ENCODE results near the gene PRDM1. TPM values are rescaled to one million over a fixed set of nuclear protein-coding genes. Genes with fewer than 3 reads are reported as not detected.
"Not testable (repeated sequence)": the region's sequence is repeated elsewhere in the genome, so short reads cannot be mapped to it uniquely, and the experiment has no call there.

Gene PRDM1
- total RNA-seq, 1 experiment from 2014 or later, result 1.4 TPM

DNA sequence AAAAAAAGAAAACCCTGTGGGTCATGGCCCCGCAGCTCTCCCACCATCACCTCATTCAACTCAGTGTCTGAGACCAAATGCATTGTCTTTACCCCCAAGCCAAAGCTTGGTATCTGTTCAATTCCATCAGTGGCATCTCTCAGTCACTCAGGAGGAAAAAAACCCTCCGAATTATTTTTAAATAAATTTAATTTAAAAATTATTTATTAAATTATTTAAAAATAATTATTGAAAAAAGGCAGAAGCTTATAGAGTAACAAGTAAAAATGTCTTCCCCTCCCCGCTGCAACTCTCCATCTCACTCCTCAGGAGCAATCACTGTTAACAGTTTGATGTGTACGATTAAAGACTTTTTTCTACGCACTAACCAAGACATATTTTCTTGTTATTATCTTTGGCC is 50.7 kb downstream of the PRDM1 start:
- DNase-seq (ENCODE audit: low spot score), result no peak

DNA sequence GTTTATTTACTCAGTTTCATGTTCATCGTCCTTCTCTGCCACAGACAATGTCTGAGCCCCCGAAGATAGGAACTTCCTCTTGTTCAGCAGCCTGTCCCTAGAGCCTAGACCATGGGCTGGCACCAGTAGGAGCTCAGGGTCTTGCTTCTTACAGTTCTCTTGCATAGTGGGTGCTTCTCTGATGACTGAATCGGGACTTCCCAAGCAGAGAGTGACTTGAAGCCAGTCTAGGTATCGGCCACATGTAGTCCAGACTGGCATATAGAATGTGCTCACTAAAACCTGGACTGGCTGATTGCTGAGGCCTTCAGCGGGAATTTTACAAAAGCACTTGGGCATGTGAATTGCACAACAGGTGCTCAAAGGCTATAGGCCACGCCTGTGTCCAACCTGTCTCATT is 52.0 kb downstream of the PRDM1 start:
- no peak for DNase-seq (ENCODE audit: low spot score)

DNA sequence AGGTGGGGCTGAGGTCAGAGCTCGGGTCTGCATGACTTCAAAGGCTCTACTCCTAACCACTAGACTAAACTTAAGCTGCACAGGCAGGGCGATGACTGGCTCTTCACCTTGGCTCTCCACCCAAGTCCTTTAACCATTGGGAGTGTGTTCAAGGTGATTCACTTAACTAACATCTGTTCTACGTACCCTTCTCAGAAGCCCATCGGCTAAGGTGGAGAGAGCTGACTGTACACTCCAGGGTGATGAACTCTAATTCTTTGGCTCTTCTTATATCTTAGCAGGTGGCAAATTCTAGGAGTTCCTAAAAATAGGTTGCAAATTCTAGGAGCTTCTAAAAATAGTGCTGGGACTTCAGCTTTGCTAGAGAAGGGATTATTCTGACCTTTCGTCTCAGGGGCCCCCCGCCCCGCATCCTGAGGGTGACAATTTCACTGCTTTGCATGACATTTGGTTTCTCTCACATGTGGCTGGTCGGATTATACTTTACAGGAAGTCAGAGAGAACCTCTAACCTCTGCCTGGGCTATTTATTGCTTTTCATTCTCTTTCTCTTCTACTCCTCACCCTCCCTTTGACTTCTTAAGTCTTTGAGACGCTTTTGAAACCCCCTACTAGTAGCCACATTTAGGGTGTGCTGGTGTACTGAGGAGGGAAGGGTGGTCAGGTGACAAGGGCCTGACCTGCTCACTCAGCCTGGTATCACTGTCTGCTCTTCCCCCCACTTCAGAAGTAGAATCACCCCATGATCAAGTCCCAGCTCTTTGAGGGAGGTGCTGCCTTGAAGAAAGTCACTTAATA is 55.5 kb downstream of the PRDM1 start:
- DNase-seq (ENCODE audit: low spot score), result no peak

DNA sequence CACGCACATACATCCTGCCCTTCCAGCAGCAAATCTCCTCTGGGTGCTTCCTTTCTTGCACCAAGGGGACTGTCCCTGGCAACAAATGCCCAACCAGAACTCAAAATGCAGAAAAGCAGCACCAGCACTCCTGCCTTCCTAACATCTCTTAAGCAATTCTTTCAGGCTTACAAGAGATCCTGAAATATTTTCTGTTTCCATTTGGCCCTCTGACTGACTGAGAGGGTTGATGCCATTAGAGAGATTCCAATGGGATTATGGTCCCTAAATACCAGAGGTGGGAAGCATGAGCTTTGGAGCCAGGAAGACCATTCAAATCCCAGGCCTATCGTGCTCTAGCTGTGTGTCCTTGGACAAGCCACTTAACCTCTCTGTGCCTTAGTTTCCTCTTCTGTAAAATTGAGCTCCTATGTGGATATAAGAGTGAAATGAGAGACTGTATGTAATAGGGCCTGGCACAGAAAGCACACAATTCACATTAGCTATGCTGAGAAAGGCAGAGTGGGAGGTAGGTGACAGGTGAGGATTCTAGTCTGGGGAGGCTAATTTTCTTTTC is 56.8 kb downstream of the PRDM1 start:
- no peak for DNase-seq (ENCODE audit: low spot score)

DNA sequence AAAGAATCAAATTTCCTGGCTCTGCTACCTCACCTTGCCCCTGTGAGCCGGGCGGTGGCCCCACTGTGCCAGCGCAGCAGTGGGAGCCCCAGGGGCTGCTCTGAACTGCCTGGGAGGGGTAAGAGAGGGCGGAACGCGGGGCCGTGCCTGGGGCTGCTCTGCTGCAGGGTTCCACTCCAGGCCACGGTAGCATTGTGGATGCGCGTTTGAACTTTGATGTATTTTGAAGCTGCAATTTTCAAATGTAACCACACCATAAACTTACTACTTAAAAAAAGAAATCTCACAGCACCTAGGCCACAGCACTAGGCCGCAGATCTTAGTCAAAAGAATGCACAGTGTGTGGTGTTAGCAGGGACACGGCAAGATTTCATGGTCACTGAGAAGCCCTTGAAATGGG is 57.5 kb downstream of the PRDM1 start:
- DNase-seq (ENCODE audit: low spot score), result no peak

DNA sequence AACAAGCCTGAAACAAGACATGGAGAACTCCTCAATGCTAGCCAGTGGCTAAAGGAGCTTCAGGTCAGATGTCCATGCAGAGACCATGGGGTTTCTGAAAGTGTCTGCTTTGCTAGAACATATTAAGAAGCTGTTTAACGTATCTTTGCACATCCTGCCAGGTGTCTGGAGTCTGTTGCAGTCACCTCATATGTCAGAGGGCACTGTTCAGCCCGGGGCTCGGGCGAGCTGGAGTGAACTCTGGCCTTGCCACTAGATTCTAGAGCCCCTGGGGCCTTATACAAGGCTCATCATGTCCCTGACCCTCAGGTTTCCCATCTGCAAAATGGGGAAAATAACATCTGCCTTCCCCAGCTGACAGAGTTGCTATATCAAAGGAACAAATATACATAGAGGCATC is 59.0 kb downstream of the PRDM1 start:
- DNase-seq (ENCODE audit: low spot score), result no peak

DNA sequence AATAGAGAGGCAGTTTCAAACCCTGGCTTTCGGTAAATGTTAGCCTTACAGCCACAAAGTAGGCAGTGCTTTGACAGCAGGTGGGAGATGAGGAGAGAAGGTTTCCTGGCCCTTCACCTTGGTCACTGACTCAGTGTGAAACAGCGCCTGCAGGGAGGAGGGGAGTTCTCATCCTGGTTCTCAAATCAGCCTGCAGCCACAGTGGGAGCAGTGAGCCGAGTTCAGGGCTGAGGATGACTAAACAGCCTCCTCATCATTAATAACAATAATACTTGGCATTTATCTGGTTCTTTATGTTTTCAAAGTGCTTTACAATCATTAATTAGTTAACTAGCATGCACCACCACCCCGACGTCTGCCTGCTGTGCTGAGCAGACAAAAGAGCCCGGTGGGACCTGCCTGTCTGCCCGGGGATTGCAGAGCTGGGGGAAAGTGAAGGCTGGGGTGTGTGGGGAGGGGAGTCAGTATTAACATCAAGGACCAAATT is 59.6 kb downstream of the PRDM1 start:
- DNase-seq (ENCODE audit: low spot score), result no peak

DNA sequence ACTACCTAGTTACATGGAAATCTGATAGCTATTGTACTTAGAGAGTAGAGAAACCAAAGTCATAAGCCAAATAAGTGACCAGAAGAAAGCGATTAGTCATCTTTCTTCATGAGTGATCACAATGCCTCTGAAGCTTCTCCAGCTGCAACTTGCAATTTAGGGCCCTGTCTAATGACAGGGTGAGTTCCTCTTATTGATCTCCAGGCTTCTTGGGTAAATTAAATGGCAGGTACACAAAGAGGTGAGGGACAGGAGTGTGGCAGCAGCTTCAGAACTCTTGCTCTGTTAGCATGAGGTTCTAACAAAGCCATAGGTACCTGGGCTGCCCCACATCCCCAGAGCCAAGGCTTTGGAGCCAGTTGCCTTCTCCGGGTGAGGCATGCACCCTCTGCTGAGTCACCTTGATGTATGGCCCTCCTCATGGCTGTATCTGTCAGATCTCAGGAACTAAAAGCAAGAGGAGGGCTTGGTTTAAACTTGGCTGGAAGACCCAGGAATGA is 60.8 kb downstream of the PRDM1 start:
- no peak for DNase-seq (ENCODE audit: low spot score)

DNA sequence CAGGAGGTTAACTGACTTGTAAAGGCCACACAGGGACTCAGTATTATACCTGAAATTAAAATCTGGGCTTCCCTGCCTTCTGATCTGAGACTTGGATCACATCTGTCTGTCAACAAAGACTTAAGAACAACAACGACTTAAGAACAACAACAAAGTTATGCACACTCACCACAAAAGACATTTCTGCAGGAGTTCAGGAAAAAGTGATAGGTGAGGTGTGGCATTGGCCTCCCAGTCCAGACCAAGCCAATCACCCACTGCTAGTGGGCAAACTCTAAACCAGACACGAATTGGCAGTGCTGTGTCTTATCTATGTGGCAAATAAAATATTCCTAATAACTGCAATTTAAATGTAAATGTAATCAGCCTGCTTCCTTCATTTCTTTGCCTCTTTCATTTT is 61.3 kb downstream of the PRDM1 start:
- DNase-seq (ENCODE audit: low spot score), result no peak

DNA sequence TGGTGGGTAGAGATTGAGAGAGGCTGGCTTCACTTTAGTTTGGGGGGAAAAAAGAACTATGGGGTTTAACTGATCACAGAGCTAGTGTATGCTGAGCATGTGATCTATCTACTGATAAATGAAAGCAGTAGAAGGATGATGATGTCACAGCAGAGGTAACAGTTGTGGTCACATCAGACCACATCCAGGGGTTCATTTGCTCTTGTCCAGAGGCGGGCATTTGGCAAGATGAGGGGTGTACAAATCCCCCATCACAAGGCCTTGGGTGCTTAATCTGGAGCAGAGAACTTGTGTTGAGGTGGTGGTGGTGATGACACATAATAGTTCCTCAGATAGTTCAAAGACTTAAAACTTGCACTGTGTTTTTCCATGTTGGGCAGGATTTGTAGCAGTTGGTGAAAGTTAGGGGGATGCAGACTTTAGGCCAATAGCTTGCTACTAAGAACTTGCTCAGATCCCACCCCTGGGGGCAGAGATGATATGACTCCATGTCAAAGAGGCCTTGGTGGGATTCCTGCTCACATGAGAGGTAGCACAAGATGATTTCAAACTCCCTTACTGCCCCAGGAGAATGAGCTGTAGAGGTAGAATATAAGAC is 63.4 kb downstream of the PRDM1 start:
- DNase-seq (ENCODE audit: low spot score), result no peak

DNA sequence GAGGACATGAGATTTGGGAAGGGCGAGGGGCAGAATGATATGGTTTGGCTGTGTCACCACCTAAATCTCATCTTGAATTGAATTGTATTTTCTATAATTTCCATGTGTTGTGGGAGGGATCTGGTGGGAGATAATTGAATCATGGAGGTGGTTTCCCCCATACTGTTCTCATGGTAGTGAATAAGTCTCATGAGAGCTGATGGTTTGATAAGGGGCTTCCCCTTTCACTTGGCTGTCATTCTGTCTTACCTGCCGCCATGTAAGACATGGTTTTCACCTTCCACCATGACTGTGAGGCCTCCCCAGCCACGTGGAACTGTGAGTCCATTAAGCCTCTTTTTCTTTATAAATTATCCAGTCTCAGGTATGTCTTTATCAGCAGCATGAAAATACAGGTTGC is 66.3 kb downstream of the PRDM1 start:
- not testable (repeated sequence) for DNase-seq (ENCODE audit: low spot score)

DNA sequence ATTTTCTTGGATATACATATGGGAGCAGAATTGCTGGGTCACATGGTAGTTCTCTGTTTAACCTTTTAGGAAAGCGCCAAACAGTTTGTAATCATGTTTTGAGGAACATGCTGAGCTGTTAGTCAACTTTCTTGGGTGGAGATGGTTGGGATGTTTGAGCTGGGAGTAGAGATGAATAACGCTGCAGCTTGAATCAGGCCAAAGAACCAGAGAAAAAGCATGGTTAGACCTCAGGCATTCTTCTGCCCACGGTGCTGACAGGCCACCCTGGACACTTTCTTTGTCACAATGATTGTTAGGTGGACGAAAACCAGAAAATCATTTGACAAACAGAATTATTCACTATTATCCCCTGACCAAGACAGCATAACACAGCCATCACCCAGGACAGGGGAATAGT is 66.8 kb downstream of the PRDM1 start:
- DNase-seq (ENCODE audit: low spot score), result no peak

DNA sequence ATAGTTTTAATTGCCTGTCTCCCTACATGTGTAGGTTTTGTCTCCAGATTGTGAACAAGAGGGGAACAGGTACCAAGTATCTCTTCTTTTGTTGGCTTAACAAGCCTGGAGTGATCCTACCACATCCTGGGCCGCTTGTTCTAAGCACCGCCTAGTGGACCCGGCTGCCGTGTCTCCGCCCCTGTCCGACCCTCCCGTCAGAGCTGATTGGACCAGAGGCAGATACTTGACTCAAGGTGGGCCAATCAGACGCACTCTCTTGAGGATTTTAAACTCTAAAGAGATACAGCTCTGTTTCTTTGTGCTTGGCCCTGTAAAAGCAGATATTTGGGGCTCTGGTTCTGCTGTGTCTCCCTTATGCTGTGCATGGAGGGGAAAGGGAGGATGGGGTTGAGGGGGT is 68.2 kb downstream of the PRDM1 start:
- no peak for DNase-seq (ENCODE audit: low spot score)

DNA sequence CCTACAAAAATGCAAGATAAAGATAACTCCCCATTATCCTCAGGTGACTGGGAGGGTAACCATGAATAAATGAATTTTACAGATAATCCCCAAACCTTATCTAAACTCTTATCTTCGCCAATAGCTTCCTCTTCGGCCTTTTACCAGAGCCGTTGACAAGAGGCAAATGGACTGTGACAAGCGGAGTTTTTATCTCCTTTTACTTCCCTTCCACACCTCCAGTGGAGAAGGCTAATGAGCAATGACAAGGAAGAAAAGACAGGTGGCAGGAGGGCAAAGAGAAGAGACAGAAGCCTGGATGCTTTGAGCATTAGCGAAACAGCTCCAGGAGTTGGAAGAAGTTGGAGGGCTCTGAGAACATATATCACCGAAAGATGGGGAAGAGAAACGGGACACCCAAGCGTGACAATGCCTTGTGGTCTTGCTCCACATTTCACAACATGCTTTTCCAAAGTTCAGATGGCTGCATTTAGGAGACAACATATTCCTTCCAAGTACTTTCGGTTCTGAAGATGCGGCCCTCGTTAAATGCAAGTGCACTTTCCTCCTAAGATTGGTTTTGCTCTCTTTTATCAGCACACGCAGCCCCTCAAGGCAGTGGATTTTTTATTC is 69.2 kb downstream of the PRDM1 start:
- DNase-seq (ENCODE audit: low spot score), result no peak

DNA sequence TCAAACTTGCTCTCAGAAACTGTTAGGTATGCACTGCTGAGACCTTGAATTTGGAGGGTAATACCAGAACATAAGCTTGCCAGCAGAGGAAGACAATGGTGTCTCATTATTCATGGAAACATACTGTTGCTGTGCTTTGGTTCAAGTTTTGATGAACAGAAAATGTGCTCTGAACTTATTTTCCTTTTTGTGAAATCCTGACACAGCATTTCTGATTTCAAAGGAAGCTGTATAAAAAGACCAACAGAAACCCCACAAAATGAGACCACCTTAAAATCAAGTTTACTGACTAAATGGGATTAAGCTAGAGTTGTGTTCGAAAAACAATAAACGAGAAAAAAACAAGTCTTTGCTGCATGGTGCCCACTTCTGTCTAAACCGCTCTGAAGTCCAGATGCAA is 70.3 kb downstream of the PRDM1 start:
- DNase-seq (ENCODE audit: low spot score), result no peak

DNA sequence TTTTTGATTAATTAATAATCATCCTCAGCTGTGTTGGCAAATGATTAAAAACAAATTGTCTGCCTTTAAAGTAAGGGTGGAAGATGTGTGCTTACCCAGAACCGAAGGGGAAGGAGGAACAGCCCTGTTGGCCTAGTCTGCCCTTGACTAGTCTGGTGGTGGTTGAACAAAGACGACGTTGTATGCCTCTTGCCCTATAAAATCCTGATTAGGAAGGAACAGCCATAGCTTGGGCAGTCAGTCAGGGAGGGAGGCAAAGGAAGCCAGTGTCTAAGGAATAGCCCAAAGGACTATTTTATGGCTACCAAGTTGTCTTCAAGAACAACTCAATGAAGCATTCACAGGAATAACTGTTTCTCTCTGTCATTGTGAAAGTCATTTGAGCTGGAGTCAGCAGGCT is 70.7 kb downstream of the PRDM1 start:
- no peak for DNase-seq (ENCODE audit: low spot score)

DNA sequence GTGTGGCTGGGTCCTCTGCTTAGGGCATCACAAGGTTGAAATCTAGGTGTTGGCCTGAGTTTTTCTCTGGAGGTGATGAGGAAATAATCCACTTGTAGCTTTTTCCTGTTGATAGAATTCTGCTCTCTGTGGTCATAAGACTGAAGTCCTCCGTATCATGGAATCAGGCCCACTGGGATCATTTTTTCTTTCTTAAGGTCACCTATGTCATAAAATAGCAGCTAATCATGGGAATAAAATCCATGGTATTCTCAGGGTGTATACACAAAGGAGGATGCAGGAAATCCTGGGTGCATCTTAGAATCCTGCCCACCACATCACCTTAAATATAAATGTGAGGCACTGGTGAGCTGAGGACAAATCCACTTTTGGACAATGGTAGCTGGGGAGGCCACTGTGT is 72.7 kb downstream of the PRDM1 start:
- DNase-seq (ENCODE audit: low spot score), result no peak

Other genes starting within 250 kb of the PRDM1 start
- gene ATG5, start 239.4 kb downstream of the PRDM1 start, total RNA-seq (2014; rRNA removed; shearing (Covaris generic)), result 17.0 and 19.8 TPM in 2 replicates